Measurements from ENCODE around the gene LONP1. TPM values are rescaled to one million over a fixed set of nuclear protein-coding genes. Genes with fewer than 3 reads are reported as not detected.
"Not testable (repeated sequence)": the region's sequence is repeated elsewhere in the genome, so short reads cannot be mapped to it uniquely, and the experiment has no call there.

LONP1 gene
- total RNA-seq, 1 experiment from 2014 or later, result 113 TPM

GRCh38 chr19:5749505-5749904 is 29.6 kb upstream of the LONP1 start:
- H2AK5ac ChIP-seq (ENCODE audit: insufficient read length, low read length), result no peak overlapping the region

GRCh38 chr19:5748920-5749319 is 29.0 kb upstream of the LONP1 start:
- H3K4me3 Mint-ChIP-seq; H3K4me1 Mint-ChIP-seq; H3K36me3 Mint-ChIP-seq (ENCODE audit: insufficient read depth in 1 of 3, low read depth in 3 of 3); H3K23me2 ChIP-seq (ENCODE audit: insufficient read length, low read depth, low read length, poor library complexity, severe bottlenecking); DNase-seq; H3K27ac ChIP-seq (ENCODE audit: insufficient read length, low read depth, low read length); H4K91ac ChIP-seq (ENCODE audit: insufficient read length, low read depth, low read length); H3K23ac ChIP-seq (ENCODE audit: insufficient read length, low read depth, low read length); H3K27me3 ChIP-seq (ENCODE audit: insufficient read depth, low read length); H3K9ac ChIP-seq (ENCODE audit: extremely low read depth, insufficient read length, low read length); H3K4me1 ChIP-seq (ENCODE audit: insufficient read depth, low read length); H2AK5ac ChIP-seq (ENCODE audit: insufficient read length, low read length); H4K8ac ChIP-seq (replicated peaks; ENCODE audit: insufficient read length, low read depth, low read length); H2BK5ac ChIP-seq (ENCODE audit: insufficient read length, low read length); H4K20me1 ChIP-seq (ENCODE audit: control insufficient read depth, insufficient read depth, insufficient read length); H3K9me3 Mint-ChIP-seq; H3K79me1 ChIP-seq (ENCODE audit: insufficient read depth, low read depth, low read length, poor library complexity, severe bottlenecking); H3K4me2 ChIP-seq (ENCODE audit: insufficient read depth, insufficient read length, low read length); H3K18ac ChIP-seq (ENCODE audit: insufficient read length, low read depth, low read length); H3T11ph ChIP-seq (ENCODE audit: low read length); H2BK15ac ChIP-seq (ENCODE audit: low read depth, low read length); H2BK120ac ChIP-seq (ENCODE audit: low read depth, low read length, poor library complexity, severe bottlenecking); H4K5ac ChIP-seq (ENCODE audit: insufficient read length, low read depth, low read length); H2AFZ ChIP-seq (ENCODE audit: low read length); H3K27ac Mint-ChIP-seq; H3K14ac ChIP-seq (ENCODE audit: insufficient read depth, low read length); H3K56ac ChIP-seq (ENCODE audit: insufficient read length, low read depth, low read length); H3K9me3 ChIP-seq (ENCODE audit: control insufficient read depth, low read depth, low read length); H2BK12ac ChIP-seq (ENCODE audit: insufficient read length, low read depth, low read length); H3K4ac ChIP-seq (ENCODE audit: low read depth, low read length); H2BK20ac ChIP-seq (ENCODE audit: low read depth, low read length, poor library complexity, severe bottlenecking); H3K79me2 ChIP-seq (ENCODE audit: insufficient read depth, low read length): not testable (repeated sequence)
- H3K27me3 Mint-ChIP-seq (ENCODE audit: low read depth), result peaks cover 23% of the 10 kb centered on the region
- WGBS (ENCODE audit: extremely low coverage, insufficient read length, low lambda C conversion rate), result no CpG with 5 or more reads among the region's 6 CpGs

More at GRCh38 chr19:5749505-5749904, 29.6 kb upstream of the LONP1 start:
- no peaks in the 10 kb centered on the region for H3K36me3 Mint-ChIP-seq (ENCODE audit: insufficient read depth in 1 of 3, low read depth in 3 of 3)
- Histone ChIP-seq H3K79me2 (ENCODE audit: insufficient read depth, low read length) (no peaks in the 10 kb centered on the region), H2BK20ac (ENCODE audit: low read depth, low read length, poor library complexity, severe bottlenecking) (no peak overlapping the region), H3K9me3 (ENCODE audit: control insufficient read depth, low read depth, low read length) (no peaks in the 10 kb centered on the region), H2AFZ (ENCODE audit: low read length) (no peak overlapping the region), H3K23ac (ENCODE audit: insufficient read length, low read depth, low read length) (no peak overlapping the region), H3K14ac (ENCODE audit: insufficient read depth, low read length) (no peak overlapping the region), H3K4ac (ENCODE audit: low read depth, low read length) (no peak overlapping the region), H2BK5ac (ENCODE audit: insufficient read length, low read length) (no peak overlapping the region), H3K23me2 (ENCODE audit: insufficient read length, low read depth, low read length, poor library complexity, severe bottlenecking) (no peaks in the 10 kb centered on the region), H4K8ac (replicated peaks; ENCODE audit: insufficient read length, low read depth, low read length) (no peak overlapping the region), H4K20me1 (ENCODE audit: control insufficient read depth, insufficient read depth, insufficient read length) (no peaks in the 10 kb centered on the region), H3K27ac (ENCODE audit: insufficient read length, low read depth, low read length) (no peak overlapping the region), H3K79me1 (ENCODE audit: insufficient read depth, low read depth, low read length, poor library complexity, severe bottlenecking) (no peaks in the 10 kb centered on the region), H3T11ph (ENCODE audit: low read length) (no peak overlapping the region), H4K91ac (ENCODE audit: insufficient read length, low read depth, low read length) (no peak overlapping the region), H3K56ac (ENCODE audit: insufficient read length, low read depth, low read length) (no peak overlapping the region), H3K18ac (ENCODE audit: insufficient read length, low read depth, low read length) (no peak overlapping the region), H3K4me2 (ENCODE audit: insufficient read depth, insufficient read length, low read length) (no peak overlapping the region), H2BK12ac (ENCODE audit: insufficient read length, low read depth, low read length) (no peak overlapping the region), H4K5ac (ENCODE audit: insufficient read length, low read depth, low read length) (no peak overlapping the region), H3K4me1 (ENCODE audit: insufficient read depth, low read length) (no peaks in the 10 kb centered on the region), H2BK120ac (ENCODE audit: low read depth, low read length, poor library complexity, severe bottlenecking) (no peak overlapping the region), H2BK15ac (ENCODE audit: low read depth, low read length) (no peak overlapping the region), H3K27me3 (ENCODE audit: insufficient read depth, low read length) (no peaks in the 10 kb centered on the region), H3K9ac (ENCODE audit: extremely low read depth, insufficient read length, low read length) (no peak overlapping the region)
- no CpG with 5 or more reads among the region's 5 CpGs for WGBS (ENCODE audit: extremely low coverage, insufficient read length, low lambda C conversion rate)
- TF ChIP-seq CTCF (conservative IDR thresholded peaks at IDR 0.05), result no peak
- no peak overlapping the region for H3K27ac Mint-ChIP-seq
- peaks cover 21% of the 10 kb centered on the region for H3K27me3 Mint-ChIP-seq (ENCODE audit: low read depth)
- H3K4me3 Mint-ChIP-seq, result no peak overlapping the region
- H3K4me1 Mint-ChIP-seq, result peaks cover 0 to 2% of the 10 kb centered on the region in 2 experiments; a peak in 1 of 4 replicates
- no peaks in the 10 kb centered on the region for H3K9me3 Mint-ChIP-seq
- DNase-seq, result no peak
